Mesodermal cell (in vitro differentiated cells): Measurements from ENCODE around the gene STAT3.
"Not testable (repeated sequence)": the region's sequence is repeated elsewhere in the genome, so short reads cannot be mapped to it uniquely, and the experiment has no call there.

Experiments
- H3K27ac ChIP-seq: 2 replicates; pipeline ENCODE4 v1.7.0; 2013; ENCODE audit warnings: mild to moderate bottlenecking, low read depth, low read length, moderate library complexity; ENCODE audit not compliant: severe bottlenecking
- H3K36me3 ChIP-seq: 2 replicates; pipeline ENCODE4 v1.7.1; 2013; ENCODE audit warnings: mild to moderate bottlenecking, low read length, moderate library complexity; ENCODE audit not compliant: control insufficient read depth, insufficient read depth
- H3K4me1 ChIP-seq: one replicate; pipeline ENCODE4 v1.7.1; 2013; ENCODE audit warnings: mild to moderate bottlenecking, low read length; ENCODE audit not compliant: insufficient read depth, control insufficient read depth, poor library complexity, severe bottlenecking
- H3K4me3 ChIP-seq: 2 replicates; pipeline ENCODE4 v1.7.0; 2013; ENCODE audit warnings: low read length, control low read depth, mild to moderate bottlenecking; ENCODE audit not compliant: insufficient read depth, poor library complexity, severe bottlenecking; ENCODE audit errors: extremely low read depth
- H3K9me3 ChIP-seq: 2 replicates; pipeline ENCODE4 v1.7.1; 2013; ENCODE audit warnings: mild to moderate bottlenecking, low read length, moderate library complexity; ENCODE audit not compliant: control insufficient read depth
- WGBS, 2 experiments: methylation state at CpG; one replicate each; pipeline ENCODE4 v1.1.5; 2013; ENCODE audit warnings: missing lambda C conversion rate in 2 of 2; ENCODE audit not compliant: insufficient coverage in 2 of 2; 5-methylcytosine and 5-hydroxymethylcytosine counted together

Gene STAT3

DNA sequence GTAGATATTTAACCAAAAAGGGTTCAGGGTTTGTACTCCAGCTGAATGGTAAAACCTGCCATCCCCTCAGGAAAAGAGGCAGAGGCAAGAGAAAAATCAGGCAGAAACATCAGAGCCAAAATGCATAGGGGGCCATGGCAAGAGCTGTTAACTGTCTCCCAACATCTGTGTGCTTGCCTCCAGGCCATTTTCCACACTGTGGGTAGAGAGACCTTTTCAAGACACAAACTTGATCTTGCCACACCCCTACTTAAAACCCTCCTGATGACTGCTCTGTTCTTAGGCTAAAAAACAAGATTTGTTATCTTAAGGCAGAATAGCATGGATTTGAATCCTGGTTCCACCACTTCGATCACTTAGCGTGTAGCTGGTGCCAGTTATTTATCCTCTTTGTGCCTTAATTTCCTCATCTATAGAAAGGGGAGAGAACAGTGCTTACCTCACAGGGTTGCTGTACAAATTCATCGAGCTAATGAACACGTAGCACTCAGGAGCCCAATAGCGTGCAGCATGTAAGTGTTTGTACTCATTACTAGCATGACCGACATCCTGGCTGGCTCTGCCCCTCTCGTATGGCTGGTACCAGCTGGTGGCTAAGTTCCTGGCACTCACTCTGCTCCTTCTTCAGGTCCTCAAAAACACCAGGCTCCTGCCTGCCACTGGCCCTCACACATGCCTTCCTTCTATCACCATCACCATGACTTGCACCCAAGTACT is 25.8 kb downstream of the STAT3 start:
- H3K27ac ChIP-seq = no peak overlapping the region
- H3K36me3 ChIP-seq = peaks cover 5% of the 10 kb centered on the region

DNA sequence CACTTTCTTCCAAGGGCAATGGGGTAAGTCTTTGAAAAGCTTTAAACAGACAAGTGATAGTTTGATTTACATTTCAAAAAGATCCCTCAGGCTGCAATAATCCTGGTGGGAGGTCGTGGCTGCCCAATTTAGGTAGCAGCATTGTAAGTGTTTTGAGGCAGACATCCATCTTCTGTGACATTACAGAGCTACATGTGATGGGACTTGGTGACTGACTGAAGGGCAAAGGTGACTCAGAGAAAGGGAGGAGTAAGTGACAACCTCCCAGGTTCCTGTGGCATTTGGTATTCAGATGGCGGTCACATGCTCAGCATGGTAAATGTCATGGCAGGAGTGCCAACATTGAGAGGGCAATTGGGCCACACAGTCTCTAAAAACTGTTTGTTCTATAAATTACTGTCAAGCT is 26.5 kb downstream of the STAT3 start:
- Histone ChIP-seq H3K9me3 (no peaks in the 10 kb centered on the region), H3K36me3 (peaks cover 5% of the 10 kb centered on the region), H3K4me3 (no peak overlapping the region), H3K4me1 (peaks cover 6% of the 10 kb centered on the region), H3K27ac (no peak overlapping the region)
- 17 to 38% methylated on average over 2 of the region's 2 CpGs for WGBS, 2 experiments

More for the DNA sequence above, 25.8 kb downstream of the STAT3 start:
- H3K4me1 ChIP-seq = peaks cover 6% of the 10 kb centered on the region
- no peaks in the 10 kb centered on the region for H3K9me3 ChIP-seq
- WGBS, 2 experiments = 90 to 97% methylated on average over 7 of the region's 7 CpGs
- H3K4me3 ChIP-seq = no peak overlapping the region

DNA sequence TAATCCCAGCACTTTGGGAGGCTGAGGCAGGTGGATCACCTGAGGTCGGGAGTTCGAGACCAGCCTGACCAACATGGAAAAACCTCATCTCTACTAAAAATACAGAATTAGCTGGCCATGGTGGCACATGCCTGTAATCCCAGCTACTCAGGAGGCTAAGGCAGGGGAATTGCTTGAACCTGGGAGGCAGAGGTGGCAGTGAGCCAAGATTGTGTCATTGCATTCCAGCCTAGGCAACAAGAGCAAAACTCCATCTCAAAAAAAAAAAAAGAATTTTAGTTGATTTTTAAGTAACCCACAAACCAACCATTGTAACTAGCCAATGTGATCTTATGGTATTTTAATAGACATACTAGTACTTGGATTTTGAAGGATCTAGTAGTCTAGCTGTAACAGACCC is 27.9 kb downstream of the STAT3 start:
- H3K9me3 ChIP-seq, H3K4me3 ChIP-seq, H3K36me3 ChIP-seq, H3K27ac ChIP-seq, H3K4me1 ChIP-seq: not testable (repeated sequence)
- no CpG with 5 or more reads among the region's 2 CpGs for WGBS, 2 experiments

DNA sequence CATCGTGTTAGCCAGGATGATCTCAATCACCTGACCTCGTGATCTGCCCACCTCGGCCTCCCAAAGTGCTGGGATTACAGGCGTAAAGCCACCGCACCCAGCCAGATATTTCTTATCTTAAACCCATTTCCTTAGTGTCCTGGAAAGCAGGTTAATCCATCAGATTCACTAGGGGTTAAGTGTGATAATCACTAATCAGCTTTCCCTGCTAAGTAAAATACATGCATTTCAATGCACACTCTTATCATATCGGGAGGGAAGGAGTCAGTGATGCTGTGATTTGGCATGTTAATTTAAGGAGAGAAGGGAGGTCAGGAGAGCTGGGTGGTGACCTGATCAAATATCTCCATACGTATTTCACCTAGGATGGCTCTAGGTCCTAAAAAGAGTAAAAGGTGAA is 29.1 kb downstream of the STAT3 start:
- Histone ChIP-seq H3K4me1 (no peaks in the 10 kb centered on the region), H3K36me3 (peaks cover 5% of the 10 kb centered on the region), H3K4me3 (no peak overlapping the region), H3K9me3 (no peaks in the 10 kb centered on the region), H3K27ac (no peak overlapping the region)
- WGBS, 2 experiments = 88 to 91% methylated on average over 2 to 5 of the region's 7 CpGs

DNA sequence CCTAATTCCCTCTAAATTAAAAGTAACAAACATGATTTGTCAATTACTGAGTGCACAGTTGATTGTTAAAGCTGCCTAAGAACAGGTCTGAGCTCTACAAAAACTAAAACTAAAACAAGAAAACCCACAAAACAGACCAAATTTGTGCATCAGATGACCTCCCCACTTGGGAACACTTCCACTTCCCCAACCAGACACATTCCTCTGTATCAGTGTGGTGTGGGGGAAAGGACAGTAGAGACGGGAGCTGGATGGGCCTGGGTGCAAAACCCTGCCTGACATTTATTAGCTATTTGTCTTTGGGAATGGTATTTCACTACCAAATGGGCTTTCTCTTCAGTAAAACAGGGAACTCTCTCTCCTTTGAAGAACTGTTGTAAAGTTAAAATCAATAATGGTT is 29.8 kb downstream of the STAT3 start:
- Histone ChIP-seq H3K4me1 (no peaks in the 10 kb centered on the region), H3K36me3 (peaks cover 5% of the 10 kb centered on the region), H3K27ac (no peak overlapping the region), H3K9me3 (no peaks in the 10 kb centered on the region), H3K4me3 (no peak overlapping the region)
- 80% methylated on average over 1 of the region's 1 CpG; no CpG with 5 or more reads in 1 of the 2 experiments for WGBS, 2 experiments

DNA sequence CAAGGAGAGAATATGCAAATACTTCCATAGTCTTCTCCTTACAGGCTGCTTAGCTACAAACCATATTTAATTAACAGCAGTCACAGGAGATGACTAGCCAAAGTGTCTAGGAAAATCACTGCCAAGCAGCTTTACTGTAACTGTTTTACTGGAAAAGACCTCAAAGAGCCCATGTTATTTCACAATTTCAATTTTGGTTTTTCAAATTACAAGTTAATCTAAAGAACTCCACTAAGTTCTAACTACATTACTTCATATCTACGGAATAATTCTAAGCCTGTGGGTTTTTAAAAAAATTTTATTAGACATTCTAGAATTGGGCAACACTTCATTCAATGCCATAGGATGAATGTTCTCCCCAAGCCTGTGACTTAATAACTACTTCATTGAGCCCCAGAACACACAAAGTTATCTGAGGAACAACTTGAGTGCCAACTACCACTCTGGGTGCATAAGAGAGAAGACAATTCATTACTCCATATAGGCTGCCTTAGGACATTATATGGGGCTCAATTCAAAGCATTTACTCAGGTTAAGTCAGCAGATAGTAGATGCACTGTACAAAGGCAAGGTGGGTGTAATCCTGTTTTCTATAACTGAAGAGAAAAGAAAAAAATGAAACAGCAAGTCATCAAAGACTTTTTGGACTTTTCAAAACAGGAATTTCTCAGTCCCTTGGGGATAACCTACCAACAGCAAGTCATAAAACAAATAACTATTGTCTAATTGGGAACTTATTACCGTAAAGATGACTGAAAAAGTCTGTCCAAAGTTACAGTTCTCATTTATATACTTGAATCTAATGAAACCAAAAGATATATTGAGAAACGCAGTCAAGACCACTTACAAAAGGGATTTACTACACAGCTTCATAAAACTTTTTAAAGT is 33.0 kb downstream of the STAT3 start:
- Histone ChIP-seq H3K4me3 (no peak overlapping the region), H3K9me3 (no peaks in the 10 kb centered on the region), H3K4me1 (no peaks in the 10 kb centered on the region), H3K27ac (no peak overlapping the region), H3K36me3 (no peaks in the 10 kb centered on the region)
- WGBS, 2 experiments = no CpG with 5 or more reads among the region's 3 CpGs

DNA sequence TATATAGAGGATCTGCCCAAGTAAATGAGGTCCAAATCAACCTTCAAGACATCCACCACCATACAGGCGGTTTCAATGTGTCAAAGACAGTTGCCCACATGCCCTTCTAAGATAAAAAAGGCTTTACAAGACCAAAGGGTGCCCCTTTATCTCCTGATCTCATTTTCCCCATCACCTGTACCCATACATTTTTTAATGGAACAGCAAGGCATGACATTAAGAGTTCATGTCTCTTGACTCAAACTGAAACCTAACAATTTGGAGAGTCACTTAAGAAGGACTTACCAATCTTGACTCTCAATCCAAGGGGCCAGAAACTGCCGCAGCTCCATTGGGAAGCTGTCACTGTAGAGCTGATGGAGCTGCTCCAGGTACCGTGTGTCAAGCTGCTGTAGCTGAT is 40.1 kb downstream of the STAT3 start:
- peaks cover 3% of the 10 kb centered on the region for H3K4me1 ChIP-seq
- no peak overlapping the region for H3K27ac ChIP-seq
- H3K9me3 ChIP-seq = no peaks in the 10 kb centered on the region
- peaks cover 42% of the 10 kb centered on the region for H3K36me3 ChIP-seq
- WGBS, 2 experiments = 92 to 100% methylated on average over 3 of the region's 3 CpGs
- no peak overlapping the region for H3K4me3 ChIP-seq

DNA sequence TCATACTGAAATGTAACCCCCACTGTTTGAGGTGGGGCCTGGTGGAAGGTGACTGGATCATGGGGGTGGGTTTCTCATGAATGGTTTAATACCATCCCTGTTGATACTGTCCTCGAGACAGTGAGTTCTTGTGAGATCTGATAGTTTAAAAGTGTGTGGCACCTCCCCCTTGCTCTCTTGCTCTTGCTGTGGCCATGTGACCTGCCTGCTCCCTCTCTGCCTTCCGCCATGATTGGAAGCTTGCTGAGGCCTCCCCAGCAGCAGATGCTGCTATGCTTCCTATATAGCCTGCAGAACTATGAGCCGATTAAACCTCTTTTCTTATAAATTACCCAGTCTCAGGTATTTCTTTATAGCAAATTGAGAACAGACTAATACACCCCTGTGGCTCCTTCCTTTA is 40.6 kb downstream of the STAT3 start:
- Histone ChIP-seq H3K4me3 (no peak overlapping the region), H3K9me3 (no peaks in the 10 kb centered on the region), H3K36me3 (peaks cover 45% of the 10 kb centered on the region), H3K27ac (no peak overlapping the region), H3K4me1 (peaks cover 3% of the 10 kb centered on the region)
- 89 to 100% methylated on average over 2 to 3 of the region's 3 CpGs for WGBS, 2 experiments

DNA sequence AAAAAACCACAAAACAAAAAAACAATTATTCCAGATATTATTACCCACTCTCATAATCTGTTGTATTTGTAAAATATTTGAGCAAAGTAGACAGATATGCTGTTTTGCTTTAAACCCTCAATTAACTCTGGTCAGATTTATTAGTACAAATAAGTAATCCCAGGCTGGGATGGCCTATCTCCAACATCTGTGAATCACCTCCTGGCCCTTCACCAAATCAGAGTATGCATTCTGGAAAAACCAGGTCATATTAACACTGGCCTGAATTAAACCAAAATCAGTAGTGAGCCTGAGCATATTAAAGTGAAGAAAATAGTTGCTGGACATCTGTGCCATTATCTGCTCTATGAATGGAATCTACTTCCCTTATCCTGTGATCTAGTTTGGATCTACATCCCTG is 41.0 kb downstream of the STAT3 start:
- Histone ChIP-seq H3K4me1 (peaks cover 3% of the 10 kb centered on the region), H3K4me3 (no peak overlapping the region), H3K36me3 (peaks cover 47% of the 10 kb centered on the region), H3K27ac (no peak overlapping the region), H3K9me3 (no peaks in the 10 kb centered on the region)

DNA sequence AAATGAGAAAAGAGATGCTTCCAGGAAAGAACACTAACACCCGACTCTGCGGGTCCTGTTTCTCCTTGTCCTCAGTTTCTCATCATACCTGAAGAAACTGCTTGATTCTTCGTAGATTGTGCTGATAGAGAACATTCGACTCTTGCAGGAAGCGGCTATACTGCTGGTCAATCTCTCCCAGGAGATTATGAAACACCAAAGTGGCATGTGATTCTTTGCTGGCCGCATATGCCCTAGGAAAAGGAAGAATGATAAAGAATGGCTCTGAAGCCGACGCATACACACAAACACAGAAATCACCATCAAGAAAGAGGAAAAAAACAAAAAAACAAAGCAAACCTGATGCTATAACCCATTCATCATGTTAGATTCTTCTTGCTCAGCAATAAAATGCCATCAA is 41.8 kb downstream of the STAT3 start:
- Histone ChIP-seq H3K9me3 (no peaks in the 10 kb centered on the region), H3K4me1 (peaks cover 3% of the 10 kb centered on the region), H3K4me3 (no peak overlapping the region), H3K27ac (no peak overlapping the region), H3K36me3 (peaks cover 47% of the 10 kb centered on the region)
- WGBS, 2 experiments = 91 to 100% methylated on average over 2 to 6 of the region's 8 CpGs
